H9 (cell line): ENCODE data around the gene VDAC1. TPM values are rescaled to one million over a fixed set of nuclear protein-coding genes. Genes with fewer than 3 reads are reported as not detected.

Experiments
- DNase-seq: peaks from one replicate; pipeline ENCODE4 v3.0.0-alpha.2; 2017
- H2AFZ ChIP-seq: one replicate; pipeline ENCODE4 v1.6.1; 2013; ENCODE audit warnings: mild to moderate bottlenecking, low read length, control low read depth, moderate library complexity
- H2AK5ac ChIP-seq: 2 replicates; pipeline ENCODE4 v1.6.1; 2013; ENCODE audit warnings: low read length, control low read depth, mixed read lengths; ENCODE audit not compliant: insufficient read length
- H2BK120ac ChIP-seq: one replicate; pipeline ENCODE4 v1.6.1; 2013; ENCODE audit warnings: low read depth, mild to moderate bottlenecking, low read length, control low read depth, inconsistent platforms; ENCODE audit not compliant: poor library complexity, severe bottlenecking
- H2BK12ac ChIP-seq: 2 replicates; pipeline ENCODE4 v1.6.1; 2013; ENCODE audit warnings: low read length, control low read depth, mixed read lengths, low read depth; ENCODE audit not compliant: insufficient read length
- H2BK15ac ChIP-seq: 2 replicates; pipeline ENCODE4 v1.6.1; 2013; ENCODE audit warnings: low read depth, low read length, control low read depth
- H2BK20ac ChIP-seq: one replicate; pipeline ENCODE4 v1.6.1; 2013; ENCODE audit warnings: low read depth, mild to moderate bottlenecking, low read length, control low read depth, inconsistent platforms; ENCODE audit not compliant: poor library complexity, severe bottlenecking
- H2BK5ac ChIP-seq: 2 replicates; pipeline ENCODE4 v1.6.1; 2013; ENCODE audit warnings: low read length, control low read depth, mixed read lengths; ENCODE audit not compliant: insufficient read length
- H3K14ac ChIP-seq: 2 replicates; pipeline ENCODE4 v1.6.1; 2013; ENCODE audit warnings: low read length, control low read depth; ENCODE audit not compliant: insufficient read depth
- H3K18ac ChIP-seq: 2 replicates; pipeline ENCODE4 v1.6.1; 2013; ENCODE audit warnings: low read depth, mild to moderate bottlenecking, mixed read lengths, low read length, control low read depth; ENCODE audit not compliant: insufficient read length
- H3K23ac ChIP-seq: 2 replicates; pipeline ENCODE4 v1.6.1; 2013; ENCODE audit warnings: low read length, control low read depth, mixed read lengths, low read depth; ENCODE audit not compliant: insufficient read length
- H3K23me2 ChIP-seq: 2 replicates; pipeline ENCODE4 v1.6.1; 2013; ENCODE audit warnings: low read depth, mild to moderate bottlenecking, mixed read lengths, low read length, control low read depth; ENCODE audit not compliant: insufficient read length, poor library complexity, severe bottlenecking
- H3K27ac ChIP-seq: 2 replicates; pipeline ENCODE4 v1.5.1; 2013; ENCODE audit warnings: low read length, control low read depth, mixed read lengths, low read depth; ENCODE audit not compliant: insufficient read length
- H3K27me3 ChIP-seq: 2 replicates; pipeline ENCODE4 v1.6.1; 2013; ENCODE audit warnings: low read length, control low read depth, inconsistent platforms; ENCODE audit not compliant: insufficient read depth
- H3K4ac ChIP-seq: 2 replicates; pipeline ENCODE4 v1.6.1; 2013; ENCODE audit warnings: low read depth, mild to moderate bottlenecking, control low read depth, inconsistent platforms, low read length, moderate library complexity
- H3K4me1 ChIP-seq: 2 replicates; pipeline ENCODE4 v1.6.1; 2013; ENCODE audit warnings: low read length, control low read depth, inconsistent platforms; ENCODE audit not compliant: insufficient read depth
- H3K4me2 ChIP-seq: 2 replicates; pipeline ENCODE4 v1.6.1; 2013; ENCODE audit warnings: low read length, control low read depth, mixed read lengths; ENCODE audit not compliant: insufficient read length, insufficient read depth
- H3K56ac ChIP-seq: 2 replicates; pipeline ENCODE4 v1.6.1; 2013; ENCODE audit warnings: low read depth, mild to moderate bottlenecking, mixed read lengths, low read length, control low read depth; ENCODE audit not compliant: insufficient read length
- H3K79me1 ChIP-seq: 2 replicates; pipeline ENCODE4 v1.6.1; 2013; ENCODE audit warnings: low read depth, mild to moderate bottlenecking, moderate library complexity, low read length, control low read depth, inconsistent platforms; ENCODE audit not compliant: insufficient read depth, poor library complexity, severe bottlenecking
- H3K79me2 ChIP-seq: 2 replicates; pipeline ENCODE4 v1.6.1; 2013; ENCODE audit warnings: low read length, control low read depth, inconsistent platforms; ENCODE audit not compliant: insufficient read depth
- H3K9ac ChIP-seq: 2 replicates; pipeline ENCODE4 v1.6.1; 2013; ENCODE audit warnings: low read length, control low read depth, mixed read lengths; ENCODE audit not compliant: insufficient read length; ENCODE audit errors: extremely low read depth
- H3K9me3 ChIP-seq: one replicate; pipeline ENCODE4 v1.6.1; 2013; ENCODE audit warnings: low read depth, low read length, inconsistent platforms; ENCODE audit not compliant: control insufficient read depth
- H3T11ph ChIP-seq: one replicate; pipeline ENCODE4 v1.6.1; 2013; ENCODE audit warnings: mild to moderate bottlenecking, low read length, control low read depth, inconsistent platforms
- H4K20me1 ChIP-seq: one replicate; pipeline ENCODE4 v1.6.1; 2013; ENCODE audit not compliant: control insufficient read depth, insufficient read length, insufficient read depth
- H4K5ac ChIP-seq: 2 replicates; pipeline ENCODE4 v1.6.1; 2013; ENCODE audit warnings: low read depth, mild to moderate bottlenecking, mixed read lengths, low read length, control low read depth; ENCODE audit not compliant: insufficient read length
- H4K8ac ChIP-seq: replicated peaks from 2 replicates; pipeline ENCODE4 v1.6.1; 2013; ENCODE audit warnings: low read length, control low read depth, mixed read lengths, low read depth; ENCODE audit not compliant: insufficient read length
- H4K91ac ChIP-seq: 2 replicates; pipeline ENCODE4 v1.6.1; 2013; ENCODE audit warnings: low read depth, mild to moderate bottlenecking, moderate library complexity, mixed read lengths, low read length, control low read depth; ENCODE audit not compliant: insufficient read length
- H3K27ac Mint-ChIP-seq, 3 experiments: 2 replicates in 2 of 3; 3 replicates in 1 of 3; pipeline ENCODE4 v1.8.0; 2020 to 2021; ENCODE audit warnings: mixed read lengths in 3 of 3, mild to moderate bottlenecking in 1 of 3, moderate library complexity in 1 of 3
- H3K27me3 Mint-ChIP-seq: 2 replicates; pipeline ENCODE4 v1.8.0; 2021; ENCODE audit warnings: low read depth, mild to moderate bottlenecking, moderate library complexity, mixed read lengths
- H3K36me3 Mint-ChIP-seq, 3 experiments: 2 replicates in 2 of 3; 3 replicates in 1 of 3; pipeline ENCODE4 v1.8.0; 2020 to 2021; ENCODE audit warnings: low read depth in 3 of 3, mixed read lengths in 3 of 3; ENCODE audit not compliant: insufficient read depth in 1 of 3
- H3K4me1 Mint-ChIP-seq, 2 experiments: 2 replicates each; pipeline ENCODE4 v1.8.0; 2020; ENCODE audit warnings: mixed read lengths in 2 of 2
- H3K4me3 Mint-ChIP-seq, 2 experiments: 2 replicates in 1 of 2; 3 replicates in 1 of 2; pipeline ENCODE4 v1.8.0; 2020 to 2021; ENCODE audit warnings: mild to moderate bottlenecking in 2 of 2, mixed read lengths in 2 of 2, moderate library complexity in 1 of 2
- H3K9me3 Mint-ChIP-seq, 2 experiments: 2 replicates in 1 of 2; 3 replicates in 1 of 2; pipeline ENCODE4 v1.8.0; 2020; ENCODE audit warnings: mild to moderate bottlenecking in 2 of 2, mixed read lengths in 2 of 2, moderate library complexity in 1 of 2
- WGBS: extraction: QIAGEN DNeasy Blood & Tissue Kit; methylation state at CpG from one replicate; pipeline ENCODE4 v1.1.7; 2013; ENCODE audit warnings: missing lambda C conversion rate, low lambda C conversion rate, mixed read lengths; ENCODE audit not compliant: insufficient read length; ENCODE audit errors: extremely low coverage; 5-methylcytosine and 5-hydroxymethylcytosine counted together
- total RNA-seq: library from RNA; stranded (reverse); gene quantifications from 2 replicates; pipeline ENCODE4 v1.2.1, GENCODE V29; 2021
- TF ChIP-seq, protein P1 (sequence below): fragments of 200-600 bp; sonication (generic); conservative IDR thresholded peaks from 3 replicates; pipeline ENCODE4 v1.8.0; 2021; ENCODE audit warnings: antibody characterized with exemption, mild to moderate bottlenecking

The VDAC1 gene
- total RNA-seq, 1 experiment from 2014 or later, result 208 TPM

DNA sequence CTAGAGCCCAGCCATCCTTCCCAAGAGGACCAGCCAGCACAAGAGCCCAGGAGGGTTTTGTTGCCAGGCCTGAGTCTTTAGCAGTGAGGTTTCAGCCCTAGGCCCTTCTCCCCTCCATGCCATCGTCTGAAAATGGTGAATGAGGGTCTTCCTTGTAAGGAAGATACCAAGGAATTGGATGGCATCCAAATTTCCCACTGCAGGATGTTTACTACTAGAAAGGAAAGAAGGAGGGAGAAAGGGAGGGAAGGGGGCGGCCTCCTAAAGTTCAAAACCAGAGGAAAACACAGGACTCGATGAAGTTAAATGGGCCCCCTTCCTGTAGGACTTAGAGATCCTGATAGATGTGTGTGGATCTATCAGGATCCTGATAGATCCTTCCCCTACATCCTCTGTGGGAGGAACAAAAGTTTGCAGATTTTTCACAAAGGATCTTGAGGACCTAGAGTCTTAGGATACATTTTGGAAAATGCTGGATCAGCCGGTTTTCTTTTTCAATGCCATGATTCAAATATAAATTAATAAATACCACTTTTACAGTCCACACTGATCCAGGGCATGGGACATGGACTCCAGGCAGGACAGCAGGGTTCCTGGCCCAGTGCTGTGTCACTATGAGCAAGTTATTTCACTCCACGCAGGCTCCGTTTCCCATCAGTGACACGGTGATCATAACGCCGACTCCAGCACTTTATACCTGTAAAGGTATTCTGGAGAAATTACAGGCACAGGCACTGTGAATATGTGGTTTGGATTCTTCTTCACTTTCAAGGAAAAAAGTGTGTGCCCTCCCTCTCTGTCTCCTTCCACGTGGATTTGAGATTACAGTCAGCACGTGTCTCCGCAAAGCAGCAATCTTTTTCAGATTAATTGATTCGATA lies 77.2 kb downstream of the VDAC1 start:
- Histone ChIP-seq H4K20me1 (no peaks in the 10 kb centered on the region), H3K4ac (no peak overlapping the region), H2BK120ac (no peak overlapping the region), H2BK20ac (no peak overlapping the region), H2AK5ac (no peak overlapping the region), H3K79me2 (no peaks in the 10 kb centered on the region), H4K91ac (no peak overlapping the region), H3K4me1 (no peaks in the 10 kb centered on the region), H2BK15ac (no peak overlapping the region), H3K14ac (no peak overlapping the region), H3K4me2 (no peak overlapping the region), H2BK5ac (no peak overlapping the region), H3K23ac (no peak overlapping the region), H2BK12ac (no peak overlapping the region), H2AFZ (no peak overlapping the region), H4K5ac (no peak overlapping the region), H3K9ac (no peak overlapping the region), H3T11ph (no peak overlapping the region), H3K79me1 (no peaks in the 10 kb centered on the region), H3K9me3 (no peaks in the 10 kb centered on the region), H3K27me3 (no peaks in the 10 kb centered on the region), H3K56ac (no peak overlapping the region), H4K8ac (no peak overlapping the region), H3K27ac (no peak overlapping the region), H3K23me2 (no peaks in the 10 kb centered on the region), H3K18ac (no peak overlapping the region)
- H3K9me3 Mint-ChIP-seq, result no peaks in the 10 kb centered on the region
- TF ChIP-seq, protein P1, sequence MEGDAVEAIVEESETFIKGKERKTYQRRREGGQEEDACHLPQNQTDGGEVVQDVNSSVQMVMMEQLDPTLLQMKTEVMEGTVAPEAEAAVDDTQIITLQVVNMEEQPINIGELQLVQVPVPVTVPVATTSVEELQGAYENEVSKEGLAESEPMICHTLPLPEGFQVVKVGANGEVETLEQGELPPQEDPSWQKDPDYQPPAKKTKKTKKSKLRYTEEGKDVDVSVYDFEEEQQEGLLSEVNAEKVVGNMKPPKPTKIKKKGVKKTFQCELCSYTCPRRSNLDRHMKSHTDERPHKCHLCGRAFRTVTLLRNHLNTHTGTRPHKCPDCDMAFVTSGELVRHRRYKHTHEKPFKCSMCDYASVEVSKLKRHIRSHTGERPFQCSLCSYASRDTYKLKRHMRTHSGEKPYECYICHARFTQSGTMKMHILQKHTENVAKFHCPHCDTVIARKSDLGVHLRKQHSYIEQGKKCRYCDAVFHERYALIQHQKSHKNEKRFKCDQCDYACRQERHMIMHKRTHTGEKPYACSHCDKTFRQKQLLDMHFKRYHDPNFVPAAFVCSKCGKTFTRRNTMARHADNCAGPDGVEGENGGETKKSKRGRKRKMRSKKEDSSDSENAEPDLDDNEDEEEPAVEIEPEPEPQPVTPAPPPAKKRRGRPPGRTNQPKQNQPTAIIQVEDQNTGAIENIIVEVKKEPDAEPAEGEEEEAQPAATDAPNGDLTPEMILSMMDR, result no peak
- H3K27me3 Mint-ChIP-seq, result peaks cover 2% of the 10 kb centered on the region
- H3K4me3 Mint-ChIP-seq, result no peak overlapping the region
- no peaks in the 10 kb centered on the region for H3K36me3 Mint-ChIP-seq
- no peak overlapping the region for H3K27ac Mint-ChIP-seq
- WGBS, result no CpG with 5 or more reads among the region's 13 CpGs
- no peak for DNase-seq
- peaks cover 0 to 16% of the 10 kb centered on the region in 2 experiments; a peak in 3 of 4 replicates for H3K4me1 Mint-ChIP-seq
